IMR-90 (cell line): ENCODE data around the gene SHOX. TPM values are rescaled to one million over a fixed set of nuclear protein-coding genes. Genes with fewer than 3 reads are reported as not detected.

Experiments used
- ATAC-seq: fragments of 200-7000 bp; cut with Tn5 transposase; 2 replicates; pipeline ENCODE4 v1.9.1; 2020; ENCODE audit warnings: low read depth, mild to moderate bottlenecking, moderate library complexity
- BruUV-seq: library from RNA; stranded (reverse); fragments of 400-500 nt; replicated peaks from 2 replicates; lab custom pipeline; 2021; lab: Mats Ljungman, UMichigan
- CTCF ChIA-PET: fragments of 300-600 bp; formaldehyde crosslinking; extraction: SDS; loops from one replicate; lab custom pipeline; 2021; ENCODE audit warnings: antibody characterized with exemption; lab: Yijun Ruan, JAX
- POLR2A ChIA-PET: fragments of 300-600 bp; sonication (Branson Sonifier 250); formaldehyde crosslinking; loops from one replicate; lab custom pipeline; 2022; ENCODE audit warnings: antibody characterized with exemption; ENCODE audit not compliant: unreplicated experiment; lab: Charles Lee
- DNase-seq: peaks from one replicate; pipeline ENCODE4 v3.0.0; 2013
- H2AFZ ChIP-seq: replicated peaks from 2 replicates; pipeline ENCODE3; 2013; ENCODE audit warnings: low read length, mild to moderate bottlenecking; ENCODE audit not compliant: poor library complexity
- H2AK5ac ChIP-seq: 2 replicates; pipeline ENCODE4 v1.6.1; 2013; ENCODE audit warnings: low read depth, low read length, inconsistent platforms
- H2AK9ac ChIP-seq: replicated peaks from 2 replicates; pipeline ENCODE3; 2013; ENCODE audit warnings: mild to moderate bottlenecking, low read depth, low read length, moderate library complexity; ENCODE audit not compliant: poor library complexity
- H2BK120ac ChIP-seq: 2 replicates; pipeline ENCODE4 v1.6.1; 2013; ENCODE audit warnings: low read depth, low read length, inconsistent platforms
- H2BK15ac ChIP-seq: 3 replicates; pipeline ENCODE4 v1.6.1; 2013; ENCODE audit warnings: low read depth, low read length, inconsistent platforms
- H2BK20ac ChIP-seq: 2 replicates; pipeline ENCODE4 v1.6.1; 2013; ENCODE audit warnings: low read depth, mild to moderate bottlenecking, inconsistent platforms, low read length, moderate library complexity
- H2BK5ac ChIP-seq: 2 replicates; pipeline ENCODE4 v1.6.1; 2013; ENCODE audit warnings: mild to moderate bottlenecking, low read depth, low read length, inconsistent platforms; ENCODE audit not compliant: poor library complexity, severe bottlenecking
- H3K14ac ChIP-seq: replicated peaks from 2 replicates; pipeline ENCODE4 v1.6.1; 2013; ENCODE audit warnings: low read depth, low read length, inconsistent platforms
- H3K18ac ChIP-seq: 2 replicates; pipeline ENCODE4 v1.6.1; 2013; ENCODE audit warnings: low read depth, low read length, control low read depth
- H3K23ac ChIP-seq: 2 replicates; pipeline ENCODE4 v1.6.1; 2013; ENCODE audit warnings: low read depth, low read length, inconsistent platforms
- H3K27ac ChIP-seq: 2 replicates; pipeline ENCODE4 v1.5.1; 2013; ENCODE audit warnings: mild to moderate bottlenecking, control low read depth, low read length; ENCODE audit not compliant: insufficient read depth
- H3K27me3 ChIP-seq: 2 replicates; pipeline ENCODE4 v1.6.1; 2013; ENCODE audit warnings: low read length; ENCODE audit not compliant: control insufficient read depth, insufficient read depth
- H3K36me3 ChIP-seq: 2 replicates; pipeline ENCODE4 v1.6.1; 2013; ENCODE audit warnings: low read length, mixed read lengths; ENCODE audit not compliant: control insufficient read depth, insufficient read depth
- H3K4ac ChIP-seq: 2 replicates; pipeline ENCODE4 v1.6.1; 2013; ENCODE audit warnings: low read depth, low read length, inconsistent platforms
- H3K4me1 ChIP-seq: 2 replicates; pipeline ENCODE4 v1.6.1; 2013; ENCODE audit warnings: low read length, mixed read lengths; ENCODE audit not compliant: control insufficient read depth, insufficient read depth
- H3K4me2 ChIP-seq: 2 replicates; pipeline ENCODE4 v1.6.1; 2013; ENCODE audit warnings: low read depth, mild to moderate bottlenecking, control low read depth, low read length, moderate library complexity
- H3K4me3 ChIP-seq: 2 replicates; pipeline ENCODE4 v1.5.1; 2013; ENCODE audit warnings: low read depth, mild to moderate bottlenecking, control low read depth, low read length, moderate library complexity; ENCODE audit not compliant: insufficient read depth
- H3K56ac ChIP-seq: 2 replicates; pipeline ENCODE4 v1.6.1; 2013; ENCODE audit warnings: low read length, inconsistent platforms; ENCODE audit not compliant: insufficient read depth; ENCODE audit errors: extremely low read depth
- H3K79me1 ChIP-seq, 2 experiments: 2 replicates each; pipeline ENCODE4 v1.6.1; 2013; ENCODE audit warnings: low read length in 2 of 2, inconsistent platforms in 1 of 2, low read depth in 1 of 2
- H3K9ac ChIP-seq: 2 replicates; pipeline ENCODE4 v1.6.1; 2013; ENCODE audit warnings: low read depth, low read length, control low read depth
- H3K9me1 ChIP-seq: 2 replicates; pipeline ENCODE4 v1.6.1; 2013; ENCODE audit warnings: low read length, inconsistent platforms; ENCODE audit not compliant: insufficient read depth
- H3K9me3 ChIP-seq: 2 replicates; pipeline ENCODE4 v1.6.1; 2013; ENCODE audit warnings: low read length; ENCODE audit not compliant: control insufficient read depth, insufficient read depth
- H4K20me1 ChIP-seq: 2 replicates; pipeline ENCODE4 v1.6.1; 2013; ENCODE audit warnings: low read length, inconsistent platforms; ENCODE audit not compliant: insufficient read depth
- H4K5ac ChIP-seq: 2 replicates; pipeline ENCODE4 v1.6.1; 2013; ENCODE audit warnings: mild to moderate bottlenecking, low read depth, low read length, control low read depth
- H4K8ac ChIP-seq, 2 experiments: 2 replicates each; pipeline ENCODE4 v1.6.1; 2013; ENCODE audit warnings: low read depth in 2 of 2, low read length in 2 of 2, control low read depth in 1 of 2, inconsistent platforms in 1 of 2
- H4K91ac ChIP-seq: 2 replicates; pipeline ENCODE4 v1.6.1; 2013; ENCODE audit warnings: low read depth, low read length, inconsistent platforms; ENCODE audit not compliant: insufficient read depth
- BHLHE40 ChIP-seq: fragments of 150-350 bp; IDR thresholded peaks from 2 replicates; pipeline ENCODE4 v1.6.1; 2016; ENCODE audit warnings: mild to moderate bottlenecking, low read depth, low read length
- CEBPB ChIP-seq: IDR thresholded peaks from 2 replicates; pipeline ENCODE4 v1.6.1; 2012; ENCODE audit warnings: low read depth, low read length, improper control_type of control experiment
- CTCF ChIP-seq: conservative IDR thresholded peaks from 2 replicates; pipeline ENCODE4 v1.5.1; 2012; ENCODE audit warnings: mild to moderate bottlenecking, low read depth, low read length, improper control_type of control experiment
- ELK1 ChIP-seq: fragments of 150-350 bp; IDR thresholded peaks from 2 replicates; pipeline ENCODE4 v1.6.1; 2016; ENCODE audit warnings: low read depth, mild to moderate bottlenecking, low read length, moderate library complexity, borderline replicate concordance
- MAZ ChIP-seq: IDR thresholded peaks from 2 replicates; pipeline ENCODE4 v1.6.1; 2012; ENCODE audit warnings: low read depth, mild to moderate bottlenecking, low read length, improper control_type of control experiment, moderate library complexity, borderline replicate concordance
- NFE2L2 ChIP-seq: fragments of 150-350 bp; IDR thresholded peaks from 2 replicates; pipeline ENCODE4 v1.6.1; 2016; ENCODE audit warnings: low read depth, mild to moderate bottlenecking, low read length
- RAD21 ChIP-seq: IDR thresholded peaks from 2 replicates; pipeline ENCODE4 v1.6.1; 2012; ENCODE audit warnings: low read length, improper control_type of control experiment
- RCOR1 ChIP-seq: IDR thresholded peaks from 2 replicates; pipeline ENCODE4 v1.6.1; 2012; ENCODE audit warnings: mild to moderate bottlenecking, low read length, improper control_type of control experiment; ENCODE audit not compliant: insufficient replicate concordance
- RFX5 ChIP-seq: IDR thresholded peaks from 2 replicates; pipeline ENCODE4 v1.8.0; 2012; ENCODE audit warnings: low read depth, mild to moderate bottlenecking, low read length, moderate library complexity
- USF2 ChIP-seq: fragments of 150-350 bp; IDR thresholded peaks from 2 replicates; pipeline ENCODE4 v1.6.1; 2017; ENCODE audit warnings: mild to moderate bottlenecking, antibody characterized with exemption, low read length, low read depth
- whole genome bisulfite sequencing, 2 experiments: methylation state at CpG; one replicate each; pipeline versions ENCODE4 v1.1.5 to v1.1.7; 2013; ENCODE audit warnings: missing lambda C conversion rate in 2 of 2; ENCODE audit not compliant: insufficient read length in 1 of 2; ENCODE audit errors: extremely low coverage in 2 of 2; 5-methylcytosine and 5-hydroxymethylcytosine counted together
- dilution Hi-C: fragments of 300-500 bp; cut with HindIII; formaldehyde crosslinking; loops from one replicate; pipeline ENCODE4 v1.14.3; 2018; ENCODE audit warnings: low sequenced_read_pairs; ENCODE audit not compliant: unreplicated experiment
- in situ Hi-C: fragments of 300-500 bp; cut with MboI; formaldehyde crosslinking; loops from 3 replicates; pipeline ENCODE4 v1.14.3; 2019; ENCODE audit warnings: low sequenced_read_pairs, inconsistent platforms, mixed read lengths
- intact Hi-C: fragments of 100-400 bp; cut with micrococcal nuclease; formaldehyde crosslinking; loops from 2 replicates; pipeline ENCODE4 v1.10.0; 2022
- polyA plus RNA-seq, 3 experiments: library from polyadenylated mRNA; depleted of rRNA; stranded (reverse); fragments of >200 nt; gene quantifications; 2 replicates each; pipeline ENCODE4 v1.2.3, GENCODE V29; 2012; ENCODE audit warnings: low replicate concordance in 1 of 3
- total RNA-seq: library from RNA; depleted of rRNA; stranded (reverse); fragments of >200 nt; gene quantifications from 2 replicates; pipeline ENCODE4 v1.2.3, GENCODE V29; 2012

The SHOX gene
- total and polyA plus RNA-seq, 2 of the 4 experiments (the other 2 are of a cell fraction) = not detected

- Histone ChIP-seq H4K5ac (no peak overlapping the region), H3K79me1 (no peaks in the 10 kb centered on the region), H2BK20ac (no peak overlapping the region), H3K27ac (no peak overlapping the region), H4K91ac (no peak overlapping the region), H2BK120ac (no peak overlapping the region), H3K56ac (no peak overlapping the region), H3K23ac (no peak overlapping the region), H3K27me3 (no peaks in the 10 kb centered on the region), H3K9ac (no peak overlapping the region), H2AFZ (no peak overlapping the region), H3K4ac (no peak overlapping the region), H3K14ac (no peak overlapping the region), H2AK9ac (no peak overlapping the region), H3K18ac (no peak overlapping the region), H3K9me3 (peaks cover 14% of the 10 kb centered on the region), H3K4me1 (no peaks in the 10 kb centered on the region), H3K4me3 (no peak overlapping the region), H4K20me1 (no peaks in the 10 kb centered on the region), H2BK5ac (no peak overlapping the region), H2AK5ac (no peak overlapping the region), H4K8ac (no peak overlapping the region), H2BK15ac (no peak overlapping the region), H3K36me3 (no peaks in the 10 kb centered on the region), H3K9me1 (no peaks in the 10 kb centered on the region), H3K4me2 (no peak overlapping the region)
- ChIA-PET CTCF (no interaction called here), POLR2A (no interaction called here)
- TF ChIP-seq RAD21 (no peak), CTCF (no peak), CEBPB (no peak), MAZ (no peak), BHLHE40 (no peak), ELK1 (no peak), RCOR1 (no peak), RFX5 (no peak), NFE2L2 (no peak), USF2 (no peak)
- no TSS peak for BruUV-seq
- 69% methylated on average over 10 of the region's 20 CpGs; no CpG with 5 or more reads in 1 of the 2 experiments for WGBS, 2 experiments
- in situ Hi-C loops (no loop called here), intact Hi-C loops (no loop called here), dilution Hi-C loops (no loop called here)
- ATAC-seq (no peak), DNase-seq (no peak)
Observed at GRCh38 chrX:662126-662525, 31.5 kb downstream of the SHOX start.
